ENCODE data around the gene PAH. TPM values are rescaled to one million over a fixed set of nuclear protein-coding genes. Genes with fewer than 3 reads are reported as not detected.

Gene PAH
- 0.19 and 0.61 TPM in 2 replicates for total RNA-seq (2014; rRNA removed; shearing (Covaris generic); ENCODE audit: low replicate concordance)

DNA sequence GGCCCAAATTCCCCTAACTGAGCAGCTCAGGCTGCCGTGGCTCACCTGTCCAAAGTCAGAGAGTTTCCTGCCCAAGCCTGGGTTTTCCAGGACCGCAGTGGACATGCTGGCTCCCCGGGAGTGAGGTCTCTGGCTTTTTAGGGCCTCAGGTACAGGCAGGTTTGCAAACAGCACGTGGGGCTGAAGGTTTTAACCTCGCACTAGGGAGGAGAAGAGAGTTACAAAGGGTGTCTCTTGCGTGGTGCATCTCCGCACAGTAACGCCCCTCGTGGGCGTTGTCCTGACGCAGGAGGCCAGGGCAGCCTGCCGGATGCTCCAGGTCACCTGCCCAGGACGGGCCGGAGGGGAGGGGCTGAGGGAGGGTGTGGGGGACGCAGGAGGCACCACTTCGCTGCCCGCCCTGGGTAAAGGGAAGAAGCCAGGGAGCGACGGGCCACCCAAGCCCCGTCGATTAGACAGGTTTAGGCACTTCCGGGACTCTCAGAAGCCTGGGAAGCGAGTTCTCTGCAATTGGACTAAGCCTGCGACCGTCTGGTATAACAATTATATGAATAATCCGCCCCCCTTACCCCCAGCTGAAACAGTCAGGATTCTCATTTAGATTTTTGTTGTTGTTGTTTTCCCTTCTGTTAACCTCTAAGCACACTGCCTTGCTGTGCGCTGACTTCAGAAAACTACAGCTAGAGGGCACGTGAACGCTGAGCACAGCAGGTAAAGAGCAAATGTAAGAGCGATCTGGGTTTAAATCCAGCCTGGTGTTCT lies at the start of gene PAH:
Gene PAH (minus strand): TSS at position 219 of the 762 bp plus-strand sequence. CDS start 114 bp downstream, at position 105.
- Histone ChIP-seq H3K4me1 (ENCODE audit: low read length) (peaks cover 20% of the 10 kb centered on the region), H4K20me1 (ENCODE audit: insufficient read depth, low read depth, low read length) (no peaks in the 10 kb centered on the region), H3K9me2 (replicated peaks; ENCODE audit: insufficient read depth, low read length) (no peaks in the 10 kb centered on the region), H3K9ac (ENCODE audit: low read length) (peak within 1 kb of the TSS; percentile 50), H2AFZ (ENCODE audit: low read length) (peak within 1 kb of the TSS; percentile 95), H3K9me3 (ENCODE audit: low read length) (no peaks in the 10 kb centered on the region), H3K4me2 (ENCODE audit: low read depth, low read length, poor library complexity, severe bottlenecking) (peak within 1 kb of the TSS; percentile 70), H3K79me2 (ENCODE audit: low read length) (no peaks in the 10 kb centered on the region), H3K27me3 (ENCODE audit: low read length) (no peaks in the 10 kb centered on the region), H3K4me3 (ENCODE audit: low read length) (peak within 1 kb of the TSS; percentile 63), H3K36me3 (ENCODE audit: insufficient read depth, low read length) (no peaks in the 10 kb centered on the region), H3K27ac (ENCODE audit: low read length) (no peak within 1 kb of the TSS)
- peak; percentile 53 for DNase-seq

- Histone ChIP-seq H3K27ac (ENCODE audit: low read length) (no peak overlapping the region), H3K4me1 (ENCODE audit: low read length) (no peaks in the 10 kb centered on the region), H3K4me2 (ENCODE audit: low read depth, low read length, poor library complexity, severe bottlenecking) (no peak overlapping the region), H4K20me1 (ENCODE audit: insufficient read depth, low read depth, low read length) (no peaks in the 10 kb centered on the region), H3K9me3 (ENCODE audit: low read length) (no peaks in the 10 kb centered on the region), H3K27me3 (ENCODE audit: low read length) (no peaks in the 10 kb centered on the region), H3K79me2 (ENCODE audit: low read length) (no peaks in the 10 kb centered on the region), H3K9me2 (replicated peaks; ENCODE audit: insufficient read depth, low read length) (no peaks in the 10 kb centered on the region), H2AFZ (ENCODE audit: low read length) (no peak overlapping the region), H3K9ac (ENCODE audit: low read length) (no peak overlapping the region), H3K4me3 (ENCODE audit: low read length) (no peak overlapping the region), H3K36me3 (ENCODE audit: insufficient read depth, low read length) (no peaks in the 10 kb centered on the region)
- no peak for DNase-seq
These were observed 49.3 kb upstream of the PAH start for GRCh38 chr12:102966200-102966863.

- H3K4me3 ChIP-seq (ENCODE audit: low read length), result no peak overlapping the region
- no peaks in the 10 kb centered on the region for H3K27me3 ChIP-seq (ENCODE audit: low read length)
- no peak for DNase-seq
These were observed 48.5 kb upstream of the PAH start for GRCh38 chr12:102965281-102966155.

DNA sequence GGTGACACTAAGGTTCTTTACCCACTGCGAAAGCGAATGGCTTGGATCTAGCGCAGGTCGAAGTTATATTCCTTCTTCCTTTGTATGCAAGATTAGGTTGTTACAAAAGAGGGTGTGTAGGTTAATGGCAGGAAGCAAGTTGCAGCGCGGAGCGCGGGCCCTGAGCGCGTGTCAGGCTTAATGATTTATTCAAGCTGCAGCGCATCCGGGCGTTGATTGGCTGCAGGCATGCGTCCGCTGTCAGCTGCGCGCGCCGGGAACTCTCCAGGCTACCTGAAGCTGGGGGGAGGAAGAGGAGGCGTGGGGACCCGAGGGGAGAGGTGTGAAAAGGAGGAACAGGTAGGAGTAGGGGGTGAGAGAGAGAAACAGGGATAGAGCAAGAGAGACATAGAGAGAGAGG lies 47.8 kb upstream of the PAH start:
- no peaks in the 10 kb centered on the region for H3K27me3 ChIP-seq (ENCODE audit: low read length)
- H2AFZ ChIP-seq (ENCODE audit: low read length), result no peak overlapping the region
- no peak for DNase-seq
- no peaks in the 10 kb centered on the region for H3K9me3 ChIP-seq (ENCODE audit: low read length)
- no peak overlapping the region for H3K4me3 ChIP-seq (ENCODE audit: low read length)
- no peaks in the 10 kb centered on the region for H3K79me2 ChIP-seq (ENCODE audit: low read length)
- H3K9ac ChIP-seq (ENCODE audit: low read length), result no peak overlapping the region
- H4K20me1 ChIP-seq (ENCODE audit: insufficient read depth, low read depth, low read length), result no peaks in the 10 kb centered on the region
- H3K4me2 ChIP-seq (ENCODE audit: low read depth, low read length, poor library complexity, severe bottlenecking), result no peak overlapping the region
- no peak overlapping the region for H3K27ac ChIP-seq (ENCODE audit: low read length)
- no peaks in the 10 kb centered on the region for H3K4me1 ChIP-seq (ENCODE audit: low read length)
- no peaks in the 10 kb centered on the region for H3K9me2 ChIP-seq (replicated peaks; ENCODE audit: insufficient read depth, low read length)
- H3K36me3 ChIP-seq (ENCODE audit: insufficient read depth, low read length), result no peaks in the 10 kb centered on the region

More at GRCh38 chr12:102965281-102966155, 48.5 kb upstream of the PAH start:
- no peaks in the 10 kb centered on the region for H4K20me1 ChIP-seq (ENCODE audit: insufficient read depth, low read depth, low read length)
- no peak overlapping the region for H3K9ac ChIP-seq (ENCODE audit: low read length)
- H2AFZ ChIP-seq (ENCODE audit: low read length), result no peak overlapping the region
- H3K9me2 ChIP-seq (replicated peaks; ENCODE audit: insufficient read depth, low read length), result no peaks in the 10 kb centered on the region
- no peak overlapping the region for H3K27ac ChIP-seq (ENCODE audit: low read length)
- no peaks in the 10 kb centered on the region for H3K4me1 ChIP-seq (ENCODE audit: low read length)
- H3K9me3 ChIP-seq (ENCODE audit: low read length), result no peaks in the 10 kb centered on the region
- no peaks in the 10 kb centered on the region for H3K79me2 ChIP-seq (ENCODE audit: low read length)
- H3K4me2 ChIP-seq (ENCODE audit: low read depth, low read length, poor library complexity, severe bottlenecking), result no peak overlapping the region
- H3K36me3 ChIP-seq (ENCODE audit: insufficient read depth, low read length), result no peaks in the 10 kb centered on the region

DNA sequence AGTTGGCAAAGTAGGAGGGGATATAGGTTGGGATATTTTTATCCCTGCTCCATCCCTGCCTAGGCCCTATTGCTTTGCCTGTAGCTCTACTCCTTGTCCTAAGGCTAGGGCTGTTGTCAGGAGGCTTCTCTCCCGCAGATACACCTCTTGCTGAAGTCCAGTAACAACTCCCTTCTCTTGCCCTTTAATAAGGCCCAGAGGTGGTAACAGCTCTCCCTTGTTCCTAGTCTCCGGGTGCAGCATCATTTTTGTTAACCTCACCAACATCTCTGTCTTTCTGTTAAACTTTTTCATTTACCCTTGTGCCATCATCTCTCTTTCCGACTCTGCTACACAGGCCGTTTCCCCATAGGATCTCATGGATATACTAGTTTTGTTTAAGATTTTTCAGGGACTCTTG lies 46.8 kb upstream of the PAH start:
- H3K27ac ChIP-seq (ENCODE audit: low read length), result no peak overlapping the region
- H4K20me1 ChIP-seq (ENCODE audit: insufficient read depth, low read depth, low read length), result no peaks in the 10 kb centered on the region
- H3K27me3 ChIP-seq (ENCODE audit: low read length), result no peaks in the 10 kb centered on the region
- H3K4me3 ChIP-seq (ENCODE audit: low read length), result no peak overlapping the region
- no peak overlapping the region for H3K4me2 ChIP-seq (ENCODE audit: low read depth, low read length, poor library complexity, severe bottlenecking)
- H3K79me2 ChIP-seq (ENCODE audit: low read length), result no peaks in the 10 kb centered on the region
- no peaks in the 10 kb centered on the region for H3K4me1 ChIP-seq (ENCODE audit: low read length)
- H3K9me3 ChIP-seq (ENCODE audit: low read length), result no peaks in the 10 kb centered on the region
- no peak overlapping the region for H2AFZ ChIP-seq (ENCODE audit: low read length)
- H3K36me3 ChIP-seq (ENCODE audit: insufficient read depth, low read length), result no peaks in the 10 kb centered on the region
- no peaks in the 10 kb centered on the region for H3K9me2 ChIP-seq (replicated peaks; ENCODE audit: insufficient read depth, low read length)
- no peak overlapping the region for H3K9ac ChIP-seq (ENCODE audit: low read length)
- no peak for DNase-seq

- Histone ChIP-seq H2AFZ (ENCODE audit: low read length) (no peak overlapping the region), H4K20me1 (ENCODE audit: insufficient read depth, low read depth, low read length) (no peaks in the 10 kb centered on the region), H3K27me3 (ENCODE audit: low read length) (no peaks in the 10 kb centered on the region), H3K36me3 (ENCODE audit: insufficient read depth, low read length) (no peaks in the 10 kb centered on the region), H3K9me3 (ENCODE audit: low read length) (no peaks in the 10 kb centered on the region), H3K4me2 (ENCODE audit: low read depth, low read length, poor library complexity, severe bottlenecking) (no peak overlapping the region), H3K27ac (ENCODE audit: low read length) (no peak overlapping the region), H3K9me2 (replicated peaks; ENCODE audit: insufficient read depth, low read length) (no peaks in the 10 kb centered on the region), H3K4me1 (ENCODE audit: low read length) (no peaks in the 10 kb centered on the region), H3K4me3 (ENCODE audit: low read length) (no peak overlapping the region), H3K9ac (ENCODE audit: low read length) (no peak overlapping the region), H3K79me2 (ENCODE audit: low read length) (no peaks in the 10 kb centered on the region)
- no peak for DNase-seq
These were observed 45.9 kb upstream of the PAH start for GRCh38 chr12:102962986-102963385.

GRCh38 chr12:102962532-102962931 lies 45.5 kb upstream of the PAH start:
- H3K9me3 ChIP-seq (ENCODE audit: low read length), result no peaks in the 10 kb centered on the region
- H3K9me2 ChIP-seq (replicated peaks; ENCODE audit: insufficient read depth, low read length), result no peaks in the 10 kb centered on the region
- H3K36me3 ChIP-seq (ENCODE audit: insufficient read depth, low read length), result no peaks in the 10 kb centered on the region
- no peaks in the 10 kb centered on the region for H3K4me1 ChIP-seq (ENCODE audit: low read length)
- H2AFZ ChIP-seq (ENCODE audit: low read length), result no peak overlapping the region
- H3K27ac ChIP-seq (ENCODE audit: low read length), result no peak overlapping the region
- no peaks in the 10 kb centered on the region for H4K20me1 ChIP-seq (ENCODE audit: insufficient read depth, low read depth, low read length)
- DNase-seq, result no peak
- H3K4me3 ChIP-seq (ENCODE audit: low read length), result no peak overlapping the region
- no peaks in the 10 kb centered on the region for H3K27me3 ChIP-seq (ENCODE audit: low read length)
- no peak overlapping the region for H3K9ac ChIP-seq (ENCODE audit: low read length)
- H3K79me2 ChIP-seq (ENCODE audit: low read length), result no peaks in the 10 kb centered on the region
- no peak overlapping the region for H3K4me2 ChIP-seq (ENCODE audit: low read depth, low read length, poor library complexity, severe bottlenecking)

- no peak overlapping the region for H3K4me3 ChIP-seq (ENCODE audit: low read length)
- H3K9me2 ChIP-seq (replicated peaks; ENCODE audit: insufficient read depth, low read length), result no peaks in the 10 kb centered on the region
- H2AFZ ChIP-seq (ENCODE audit: low read length), result no peak overlapping the region
- no peaks in the 10 kb centered on the region for H4K20me1 ChIP-seq (ENCODE audit: insufficient read depth, low read depth, low read length)
- H3K9ac ChIP-seq (ENCODE audit: low read length), result no peak overlapping the region
- H3K79me2 ChIP-seq (ENCODE audit: low read length), result no peaks in the 10 kb centered on the region
- no peaks in the 10 kb centered on the region for H3K36me3 ChIP-seq (ENCODE audit: insufficient read depth, low read length)
- H3K27me3 ChIP-seq (ENCODE audit: low read length), result no peaks in the 10 kb centered on the region
- H3K4me1 ChIP-seq (ENCODE audit: low read length), result no peaks in the 10 kb centered on the region
- H3K27ac ChIP-seq (ENCODE audit: low read length), result no peak overlapping the region
- DNase-seq, result no peak
- no peaks in the 10 kb centered on the region for H3K9me3 ChIP-seq (ENCODE audit: low read length)
- H3K4me2 ChIP-seq (ENCODE audit: low read depth, low read length, poor library complexity, severe bottlenecking), result no peak overlapping the region
These were observed 44.4 kb upstream of the PAH start for GRCh38 chr12:102961466-102961855.

Data from Karpas-422 (cell line).